HepG2 (cell line): ENCODE measurements around the gene STH.

Experiments
- REST ChIP-seq, 2 experiments: IDR thresholded peaks; 2 replicates each; pipeline ENCODE4 v1.6.1; 2011 to 2012; ENCODE audit warnings: low read length in 2 of 2, borderline replicate concordance in 1 of 2, low read depth in 1 of 2, mild to moderate bottlenecking in 1 of 2, moderate library complexity in 1 of 2
- TCF12 ChIP-seq, 2 experiments: fragments of 450-650 bp in 1 of 2; sonication (generic) in 1 of 2; formaldehyde crosslinking in 1 of 2; IDR thresholded peaks; 2 replicates each; pipeline versions ENCODE4 v1.6.1 to v1.8.0; 2017 to 2022; ENCODE audit warnings: antibody characterized with exemption in 1 of 2, mild to moderate bottlenecking in 1 of 2, missing genetic modification reagents in 1 of 2, moderate library complexity in 1 of 2
- ZNF841 ChIP-seq: sonication (generic); formaldehyde crosslinking; IDR thresholded peaks from 2 replicates; pipeline ENCODE4 v1.8.1; 2023; ENCODE audit warnings: missing genetic modification reagents, borderline replicate concordance
- TF ChIP-seq, protein P1 (sequence below): sonication (generic); formaldehyde crosslinking; IDR thresholded peaks from 2 replicates; pipeline ENCODE4 v1.5.0; 2020; ENCODE audit warnings: missing genetic modification reagents

GRCh38 chr17:45972531-45972930, 26.5 kb upstream of the STH start:
- no peak for TF ChIP-seq TCF12 (IDR thresholded peaks at IDR 0.05)
- TF ChIP-seq TCF12 (CRISPR knock-in tag; IDR thresholded peaks at IDR 0.05), result no peak
- TF ChIP-seq REST (IDR thresholded peaks at IDR 0.05; ENCODE audit: borderline replicate concordance in 1 of 2, low read depth in 1 of 2, low read length in 2 of 2), result no peak
- TF ChIP-seq, protein P1, sequence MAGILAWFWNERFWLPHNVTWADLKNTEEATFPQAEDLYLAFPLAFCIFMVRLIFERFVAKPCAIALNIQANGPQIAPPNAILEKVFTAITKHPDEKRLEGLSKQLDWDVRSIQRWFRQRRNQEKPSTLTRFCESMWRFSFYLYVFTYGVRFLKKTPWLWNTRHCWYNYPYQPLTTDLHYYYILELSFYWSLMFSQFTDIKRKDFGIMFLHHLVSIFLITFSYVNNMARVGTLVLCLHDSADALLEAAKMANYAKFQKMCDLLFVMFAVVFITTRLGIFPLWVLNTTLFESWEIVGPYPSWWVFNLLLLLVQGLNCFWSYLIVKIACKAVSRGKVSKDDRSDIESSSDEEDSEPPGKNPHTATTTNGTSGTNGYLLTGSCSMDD (CRISPR knock-in tag), result no peak
- no peak for TF ChIP-seq ZNF841 (CRISPR knock-in tag)
